ENCODE results near the gene GMDS. TPM values are rescaled to one million over a fixed set of nuclear protein-coding genes. Genes with fewer than 3 reads are reported as not detected.

The GMDS gene
- total RNA-seq, 6 experiments from 2014 or later: 13.2 to 18.0 (median 14.7) TPM

GRCh38 chr6:2053691-2054090, 191.7 kb downstream of the GMDS start:
- no peak for TF ChIP-seq CTCF (IDR thresholded peaks at IDR 0.05)
- Mint-ChIP-seq H3K27ac (no peak overlapping the region), H3K4me3 (no peak overlapping the region), H3K4me1 (ENCODE audit: low read depth) (peaks cover 27% of the 10 kb centered on the region), H3K36me3 (ENCODE audit: low read depth) (0 out of 2 replicates have a peak, but pooled peaks cover 5% of the 10 kb centered on the region), H3K27me3 (ENCODE audit: insufficient read depth) (no peaks in the 10 kb centered on the region; the same call in none of the 2 replicates), H3K9me3 (no peaks in the 10 kb centered on the region)
- DNase-seq: no peak

GRCh38 chr6:2047855-2048254, 197.6 kb downstream of the GMDS start:
- no peaks in the 10 kb centered on the region for H3K36me3 Mint-ChIP-seq (ENCODE audit: low read depth)
- no peak overlapping the region for H3K4me3 Mint-ChIP-seq
- TF ChIP-seq CTCF (IDR thresholded peaks at IDR 0.05): no peak
- H3K9me3 Mint-ChIP-seq: no peaks in the 10 kb centered on the region
- no peak overlapping the region for H3K27ac Mint-ChIP-seq
- H3K27me3 Mint-ChIP-seq (ENCODE audit: insufficient read depth): no peaks in the 10 kb centered on the region; the same call in none of the 2 replicates
- no peaks in the 10 kb centered on the region for H3K4me1 Mint-ChIP-seq (ENCODE audit: low read depth)
- DNase-seq: no peak

- DNase-seq: no peak
- TF ChIP-seq CTCF (IDR thresholded peaks at IDR 0.05): no peak
- no peaks in the 10 kb centered on the region; the same call in none of the 2 replicates for H3K27me3 Mint-ChIP-seq (ENCODE audit: insufficient read depth)
- no peaks in the 10 kb centered on the region for H3K4me1 Mint-ChIP-seq (ENCODE audit: low read depth)
- no peak overlapping the region for H3K27ac Mint-ChIP-seq
- no peaks in the 10 kb centered on the region for H3K9me3 Mint-ChIP-seq
- no peaks in the 10 kb centered on the region for H3K36me3 Mint-ChIP-seq (ENCODE audit: low read depth)
- no peak overlapping the region for H3K4me3 Mint-ChIP-seq
Measured at GRCh38 chr6:2044192-2044591, 201.2 kb downstream of the GMDS start.

- DNase-seq: no peak
- H3K36me3 Mint-ChIP-seq (ENCODE audit: low read depth): no peaks in the 10 kb centered on the region
- no peaks in the 10 kb centered on the region for H3K9me3 Mint-ChIP-seq
- H3K27me3 Mint-ChIP-seq (ENCODE audit: insufficient read depth): no peaks in the 10 kb centered on the region; the same call in none of the 2 replicates
- no peak overlapping the region for H3K4me3 Mint-ChIP-seq
- no peaks in the 10 kb centered on the region for H3K4me1 Mint-ChIP-seq (ENCODE audit: low read depth)
- H3K27ac Mint-ChIP-seq: no peak overlapping the region
- no peak for TF ChIP-seq CTCF (IDR thresholded peaks at IDR 0.05)
Measured at GRCh38 chr6:2042956-2043648, 202.3 kb downstream of the GMDS start.

GRCh38 chr6:2038092-2038491, 207.3 kb downstream of the GMDS start:
- DNase-seq: no peak
- H3K4me3 Mint-ChIP-seq: no peak overlapping the region
- H3K4me1 Mint-ChIP-seq (ENCODE audit: low read depth): no peaks in the 10 kb centered on the region
- TF ChIP-seq CTCF (IDR thresholded peaks at IDR 0.05): no peak
- no peaks in the 10 kb centered on the region; the same call in 1 of the 2 replicates for H3K27me3 Mint-ChIP-seq (ENCODE audit: insufficient read depth)
- no peaks in the 10 kb centered on the region for H3K9me3 Mint-ChIP-seq
- no peaks in the 10 kb centered on the region for H3K36me3 Mint-ChIP-seq (ENCODE audit: low read depth)
- H3K27ac Mint-ChIP-seq: no peak overlapping the region
